NT2/D1 (cell line): ENCODE measurements around the gene OPCML.

ENCODE experiments used
- SUZ12 ChIP-seq: IDR thresholded peaks from 2 replicates; pipeline ENCODE4 v1.6.1; 2011; ENCODE audit not compliant: insufficient read length, insufficient read depth; ENCODE audit errors: extremely low read depth
- YY1 ChIP-seq: IDR thresholded peaks from 2 replicates; pipeline ENCODE4 v1.6.1; 2011; ENCODE audit not compliant: insufficient read length, insufficient read depth
- ZNF274 ChIP-seq: IDR thresholded peaks from 2 replicates; pipeline ENCODE4 v1.6.1; 2011; ENCODE audit warnings: mild to moderate bottlenecking, low read depth, low read length

DNA sequence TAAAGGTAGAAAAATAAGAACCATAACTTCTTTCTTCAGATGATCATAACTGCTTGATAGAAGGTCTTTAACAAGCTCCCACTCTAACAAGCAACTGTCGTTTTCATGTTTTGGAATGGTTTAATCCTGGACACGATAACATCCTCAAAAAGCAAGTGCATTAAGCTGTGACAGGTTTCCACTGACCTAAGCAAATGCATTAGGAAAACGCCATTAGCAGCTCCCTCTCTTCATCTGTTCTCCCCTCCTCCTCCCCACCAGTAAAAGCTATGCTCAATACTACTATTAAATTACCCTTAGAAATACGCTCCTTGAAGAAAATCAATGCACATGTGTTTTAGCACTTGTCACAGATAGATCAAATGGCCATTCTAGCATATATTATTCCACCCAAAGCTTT lies 729.4 kb downstream of the OPCML start:
- no peak for TF ChIP-seq YY1
- TF ChIP-seq ZNF274 = no peak
- no peak for TF ChIP-seq SUZ12
